ENCODE data around the gene SLAIN1.

The SLAIN1 gene

DNA sequence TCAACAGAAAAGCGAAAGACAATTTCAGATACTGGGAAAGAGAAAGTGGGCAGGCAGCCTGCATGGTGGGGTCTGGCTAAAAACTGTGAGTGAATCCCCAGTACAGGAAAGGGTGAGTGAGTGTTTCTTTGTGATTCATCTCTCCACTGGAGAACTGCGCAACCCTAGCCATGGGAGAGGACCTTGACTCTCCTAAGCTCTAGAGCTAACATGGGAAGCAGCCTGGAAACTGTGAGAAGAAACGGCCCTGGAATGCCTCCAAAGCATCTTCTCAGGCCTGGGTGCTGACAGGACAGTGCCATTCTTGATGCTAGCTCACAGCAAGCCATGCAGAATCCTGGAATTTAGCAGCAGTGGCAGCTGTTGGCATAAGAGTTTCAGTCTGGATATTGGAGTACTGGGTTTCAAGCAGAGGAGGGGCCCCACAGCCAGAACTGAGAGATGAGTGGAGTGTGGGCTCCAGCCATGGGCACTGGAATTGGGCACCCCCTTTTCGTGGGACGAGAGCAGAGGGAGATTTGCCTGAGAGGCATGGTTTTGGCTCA is 18.7 kb upstream of the SLAIN1 start:
- TF ChIP-seq FOXP2 (optimal IDR thresholded peaks at IDR 0.05; ENCODE audit: borderline replicate concordance, extremely low read depth, extremely low read length, insufficient read depth) (no peak), TAF1 (IDR thresholded peaks at IDR 0.05; ENCODE audit: borderline replicate concordance, insufficient read depth, low read length) (no peak), POLR2AphosphoS5 (IDR thresholded peaks at IDR 0.05; ENCODE audit: low read depth, low read length) (no peak), SIN3A (IDR thresholded peaks at IDR 0.05; ENCODE audit: borderline replicate concordance, insufficient read depth, low read length) (no peak), REST (IDR thresholded peaks at IDR 0.05; ENCODE audit: insufficient read depth in 1 of 2, low read depth in 2 of 2, low read length in 2 of 2) (no peak)

GRCh38 chr13:77687799-77688198 is 9.7 kb upstream of the SLAIN1 start:
- TF ChIP-seq FOXP2 (optimal IDR thresholded peaks at IDR 0.05; ENCODE audit: borderline replicate concordance, extremely low read depth, extremely low read length, insufficient read depth) (no peak), SIN3A (IDR thresholded peaks at IDR 0.05; ENCODE audit: borderline replicate concordance, insufficient read depth, low read length) (no peak), REST (IDR thresholded peaks at IDR 0.05; ENCODE audit: insufficient read depth in 1 of 2, low read depth in 2 of 2, low read length in 2 of 2) (no peak), POLR2AphosphoS5 (IDR thresholded peaks at IDR 0.05; ENCODE audit: low read depth, low read length) (no peak), TAF1 (IDR thresholded peaks at IDR 0.05; ENCODE audit: borderline replicate concordance, insufficient read depth, low read length) (no peak)

DNA sequence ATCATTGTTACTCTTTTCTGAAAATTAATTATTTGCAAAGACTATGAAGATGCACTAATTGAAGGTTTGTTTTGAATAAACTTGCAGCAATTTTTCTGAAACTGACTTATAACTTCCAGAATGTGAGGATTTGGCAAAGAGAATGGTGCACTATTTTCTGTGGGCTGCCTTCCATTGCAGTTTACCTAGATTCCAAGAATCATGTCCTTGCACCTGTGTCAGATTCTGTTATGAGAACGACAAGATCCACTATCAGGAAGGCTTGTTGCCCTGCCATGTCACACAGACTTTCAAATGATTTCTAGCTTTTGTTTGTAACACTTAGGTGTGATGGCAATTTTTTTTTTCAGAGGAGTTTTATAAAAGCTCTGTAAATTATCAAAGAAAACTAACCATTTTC is 5.6 kb upstream of the SLAIN1 start:
- TF ChIP-seq FOXP2 (optimal IDR thresholded peaks at IDR 0.05; ENCODE audit: borderline replicate concordance, extremely low read depth, extremely low read length, insufficient read depth) = no peak
- no peak for TF ChIP-seq POLR2AphosphoS5 (IDR thresholded peaks at IDR 0.05; ENCODE audit: low read depth, low read length)
- TF ChIP-seq REST (IDR thresholded peaks at IDR 0.05; ENCODE audit: insufficient read depth in 1 of 2, low read depth in 2 of 2, low read length in 2 of 2) = no peak
- no peak for TF ChIP-seq TAF1 (IDR thresholded peaks at IDR 0.05; ENCODE audit: borderline replicate concordance, insufficient read depth, low read length)
- TF ChIP-seq SIN3A (IDR thresholded peaks at IDR 0.05; ENCODE audit: borderline replicate concordance, insufficient read depth, low read length) = no peak

GRCh38 chr13:77692746-77693448 is 4.6 kb upstream of the SLAIN1 start:
- TF ChIP-seq REST (IDR thresholded peaks at IDR 0.05; ENCODE audit: insufficient read depth in 1 of 2, low read depth in 2 of 2, low read length in 2 of 2) (no peak), POLR2AphosphoS5 (IDR thresholded peaks at IDR 0.05; ENCODE audit: low read depth, low read length) (no peak), TAF1 (IDR thresholded peaks at IDR 0.05; ENCODE audit: borderline replicate concordance, insufficient read depth, low read length) (no peak), SIN3A (IDR thresholded peaks at IDR 0.05; ENCODE audit: borderline replicate concordance, insufficient read depth, low read length) (no peak), FOXP2 (optimal IDR thresholded peaks at IDR 0.05; ENCODE audit: borderline replicate concordance, extremely low read depth, extremely low read length, insufficient read depth) (no peak)

Data from PFSK-1 (cell line).